K562 (cell line): ENCODE results near the gene CCDC85B. TPM values are rescaled to one million over a fixed set of nuclear protein-coding genes. Genes with fewer than 3 reads are reported as not detected.

Source experiments
- ARHGAP35 ChIP-seq: fragments of 450-650 bp; IDR thresholded peaks from 2 replicates; pipeline ENCODE4 v1.6.1; 2018; ENCODE audit not compliant: partially characterized antibody
- ATF3 ChIP-seq, 2 experiments: fragments of 450-650 bp in 1 of 2; sonication (generic) in 1 of 2; formaldehyde crosslinking in 1 of 2; IDR thresholded peaks in 1 of 2; conservative IDR thresholded peaks in 1 of 2; 2 replicates each; pipeline versions ENCODE4 v1.6.1 to v1.8.1; 2016 to 2023; ENCODE audit warnings: mild to moderate bottlenecking in 2 of 2, moderate library complexity in 2 of 2, inconsistent platforms in 1 of 2, missing genetic modification reagents in 1 of 2
- CEBPZ ChIP-seq: fragments of 150-350 bp; IDR thresholded peaks from 2 replicates; pipeline ENCODE4 v1.6.1; 2014; ENCODE audit warnings: low read depth, mild to moderate bottlenecking, low read length, borderline replicate concordance
- CHD2 ChIP-seq: IDR thresholded peaks from 2 replicates; pipeline ENCODE4 v1.6.1; 2011; ENCODE audit warnings: low read depth, low read length
- FOXA3 ChIP-seq, 2 experiments: fragments of 450-650 bp in 1 of 2; sonication (generic) in 1 of 2; formaldehyde crosslinking; IDR thresholded peaks in 1 of 2; conservative IDR thresholded peaks in 1 of 2; 2 replicates each; pipeline versions ENCODE4 v1.4.0 to v1.8.0; 2020 to 2022; ENCODE audit warnings: mild to moderate bottlenecking in 2 of 2, missing genetic modification reagents in 1 of 2
- HDAC2 ChIP-seq: fragments of 450-650 bp; IDR thresholded peaks from 2 replicates; pipeline ENCODE4 v1.6.1; 2016; ENCODE audit warnings: mild to moderate bottlenecking
- KDM1A ChIP-seq, 2 experiments: fragments of 450-650 bp; IDR thresholded peaks; 2 replicates each; pipeline ENCODE4 v1.6.1; 2016; ENCODE audit warnings: mild to moderate bottlenecking in 2 of 2
- KLF6 ChIP-seq: fragments of 250-450 bp; sonication (Bioruptor Pico); IDR thresholded peaks from 2 replicates; pipeline ENCODE4 v1.4.0; 2020; ENCODE audit warnings: mild to moderate bottlenecking, moderate library complexity, borderline replicate concordance
- LCOR ChIP-seq: sonication (generic); formaldehyde crosslinking; IDR thresholded peaks from 2 replicates; pipeline ENCODE4 v1.8.0; 2022; ENCODE audit warnings: mild to moderate bottlenecking, missing genetic modification reagents
- MBD1 ChIP-seq: fragments of 250-450 bp; sonication (Bioruptor Pico); IDR thresholded peaks from 2 replicates; pipeline ENCODE4 v1.8.0; 2022; ENCODE audit warnings: inconsistent platforms
- NONO ChIP-seq, 2 experiments: fragments of 200-400 bp in 1 of 2; fragments of 450-650 bp in 1 of 2; formaldehyde crosslinking in 1 of 2; IDR thresholded peaks; 2 replicates each; pipeline ENCODE4 v1.6.1; 2017; ENCODE audit warnings: low read depth in 2 of 2, mild to moderate bottlenecking in 2 of 2, moderate library complexity in 2 of 2, low read length in 1 of 2
- NR3C1 ChIP-seq: sonication (generic); formaldehyde crosslinking; IDR thresholded peaks from 2 replicates; pipeline ENCODE4 v1.8.1; 2022; ENCODE audit warnings: missing genetic modification reagents
- POLR2G ChIP-seq: fragments of 200-400 bp; formaldehyde crosslinking; IDR thresholded peaks from 2 replicates; pipeline ENCODE4 v1.6.1; 2017; ENCODE audit warnings: low read depth, mild to moderate bottlenecking, antibody characterized with exemption, low read length, moderate library complexity
- POLR2H ChIP-seq: IDR thresholded peaks from 2 replicates; pipeline ENCODE4 v1.6.1; 2016; ENCODE audit warnings: missing genetic modification characterization, low read depth, mild to moderate bottlenecking, control low read depth, missing compliant biosample characterization, moderate library complexity
- RHOXF2B ChIP-seq: fragments of 250-450 bp; sonication (Bioruptor Pico); conservative IDR thresholded peaks from 2 replicates; pipeline ENCODE4 v1.5.1; 2021
- ZNF174 ChIP-seq: fragments of 250-450 bp; sonication (Bioruptor Pico); IDR thresholded peaks from 2 replicates; pipeline ENCODE4 v1.4.0; 2020; ENCODE audit warnings: mild to moderate bottlenecking
- ZNF175 ChIP-seq: fragments of 200-800 bp; sonication (Bioruptor generic); IDR thresholded peaks from 2 replicates; pipeline ENCODE4 v1.6.1; 2016; ENCODE audit warnings: low read depth, mild to moderate bottlenecking, missing genetic modification characterization, missing compliant biosample characterization
- ZNF639 ChIP-seq, 2 experiments: fragments of 200-800 bp in 1 of 2; sonication (Bioruptor generic) in 1 of 2; sonication (generic) in 1 of 2; formaldehyde crosslinking in 1 of 2; IDR thresholded peaks in 1 of 2; conservative IDR thresholded peaks in 1 of 2; 2 replicates each; pipeline versions ENCODE4 v1.5.0 to v1.6.1; 2016 to 2020; ENCODE audit warnings: missing compliant biosample characterization in 1 of 2, missing genetic modification characterization in 1 of 2, missing genetic modification reagents in 1 of 2
- polyA plus RNA-seq, 8 experiments: library from polyadenylated mRNA; depleted of rRNA in 4 of 8; stranded (reverse) in 5 of 8; unstranded in 3 of 8; fragments of >200 nt; fragmentation: Nextera tagmentation in 2 of 8; fragmentation: Illumina TruSeq in 1 of 8; extraction: Ambion mirVana in 2 of 8; extraction: Trizol in 1 of 8; gene quantifications; 2 replicates each; pipeline versions ENCODE4 v1.2.1 to v1.2.3, GENCODE V29; 2011 to 2014; ENCODE audit warnings: inconsistent platforms in 1 of 8, missing spikeins in 1 of 8
- total RNA-seq, 7 experiments: library from RNA; depleted of rRNA in 6 of 7; stranded (reverse); fragments of >200 nt in 6 of 7; fragmentation: Illumina TruSeq in 2 of 7; extraction: Trizol in 2 of 7; gene quantifications; 2 replicates each; pipeline versions ENCODE4 v1.2.1 to v1.2.3, GENCODE V29; 2011 to 2021; ENCODE audit warnings: low replicate concordance in 1 of 7

The CCDC85B gene
- total and polyA plus RNA-seq, 9 of the 15 experiments (the other 6 are each of a cell fraction or from before 2014, with no cell fraction given): 0.14 to 138 (median 6.2) TPM

- no peak for TF ChIP-seq CEBPZ
- TF ChIP-seq LCOR (CRISPR knock-in tag): 0 out of 2 replicates have a peak, but pooled peaks have one; percentile 53
- TF ChIP-seq KDM1A (IDR thresholded peaks at IDR 0.05): peak in 1 of 2 experiments; percentile 80; a peak in 2 of 4 replicates
- peak; percentile 86 for TF ChIP-seq POLR2H
- TF ChIP-seq RHOXF2B (CRISPR knock-in tag): no peak
- no peak for TF ChIP-seq CHD2
- TF ChIP-seq KLF6 (CRISPR knock-in tag): 0 out of 2 replicates have a peak, but pooled peaks have one; percentile 61
- TF ChIP-seq MBD1 (CRISPR knock-in tag): no peak
- peak in 1 of 2 experiments; percentile 74; a peak in 2 of 4 replicates for TF ChIP-seq NONO (IDR thresholded peaks at IDR 0.05; ENCODE audit: low read depth in 2 of 2, low read length in 1 of 2)
- no peak for TF ChIP-seq ZNF174 (CRISPR knock-in tag)
- peak; percentile 61; the same call in 1 of the 2 replicates for TF ChIP-seq ZNF175
- TF ChIP-seq ARHGAP35: no peak
- TF ChIP-seq NR3C1 (CRISPR knock-in tag): no peak
- TF ChIP-seq ATF3 (IDR thresholded peaks at IDR 0.05): no peak
- TF ChIP-seq ATF3 (CRISPR knock-in tag; conservative IDR thresholded peaks at IDR 0.05): no peak
- peak in 1 of 2 experiments; percentile 98; a peak in 2 of 4 replicates for TF ChIP-seq ZNF639 (CRISPR knock-in tag; conservative IDR thresholded peaks at IDR 0.05 in 1 of 2, IDR thresholded peaks at IDR 0.05 in 1 of 2)
- TF ChIP-seq HDAC2: peak; percentile 78
- TF ChIP-seq FOXA3 (CRISPR knock-in tag; conservative IDR thresholded peaks at IDR 0.05 in 1 of 2, IDR thresholded peaks at IDR 0.05 in 1 of 2): no peak; a peak in 1 of 4 replicates
- TF ChIP-seq POLR2G: peak; percentile 96
Measured at GRCh38 chr11:65918211-65919140, 28.0 kb downstream of the CCDC85B start, which contains the start of gene C11orf68 (continued).
